SK-N-MC (cell line): ENCODE measurements around the gene INTS15.

Experiments
- EZH2 ChIP-seq: fragments of 200-600 bp; sonication (generic); IDR thresholded peaks from one replicate; pipeline ENCODE4 v1.6.1; 2017; ENCODE audit warnings: antibody characterized with exemption
- FOXP2 ChIP-seq: optimal IDR thresholded peaks from 2 replicates; pipeline ENCODE3; 2011; ENCODE audit warnings: mild to moderate bottlenecking, moderate library complexity; ENCODE audit not compliant: insufficient read depth; ENCODE audit errors: extremely low read length, control extremely low read depth

DNA sequence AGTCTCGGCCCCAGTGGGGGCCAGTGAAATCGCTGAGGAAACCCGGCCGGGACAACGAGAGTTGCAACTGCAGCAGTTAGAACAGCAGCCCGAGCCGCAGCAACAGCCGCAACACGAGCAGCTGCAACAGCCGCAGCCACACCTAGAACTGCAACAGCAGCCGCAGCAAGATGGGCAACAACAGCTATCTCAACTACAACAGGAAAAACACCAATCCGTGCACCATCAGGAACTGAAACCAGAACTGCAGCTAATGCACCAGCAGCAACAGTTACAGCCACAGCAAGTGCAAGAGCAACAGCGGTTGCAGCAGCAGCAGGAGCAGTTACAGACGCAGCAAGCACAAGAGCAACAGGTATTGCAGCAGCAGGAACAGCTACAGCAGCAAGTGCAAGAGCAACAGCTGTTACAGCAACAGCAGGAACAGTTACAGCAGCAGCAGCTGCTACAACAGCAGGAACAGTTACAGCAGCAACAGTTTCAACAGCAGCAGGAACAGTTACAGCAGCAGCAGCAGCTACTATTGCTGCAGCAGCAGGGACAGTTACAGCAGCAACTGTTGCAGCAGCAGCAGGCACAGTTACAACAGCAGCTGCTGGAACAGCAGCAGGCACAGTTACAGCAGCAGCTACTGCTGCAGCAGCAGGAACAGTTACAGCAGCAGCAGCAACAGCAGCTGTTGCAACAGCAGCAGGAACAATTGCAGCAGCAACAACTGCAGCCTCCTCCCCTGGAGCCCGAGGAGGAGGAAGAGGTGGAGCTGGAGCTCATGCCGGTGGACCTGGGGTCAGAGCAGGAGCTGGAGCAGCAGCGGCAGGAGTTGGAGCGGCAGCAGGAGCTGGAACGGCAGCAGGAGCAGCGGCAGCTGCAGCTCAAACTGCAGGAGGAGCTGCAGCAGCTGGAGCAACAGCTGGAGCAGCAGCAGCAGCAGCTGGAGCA lies 31.6 kb downstream of the INTS15 start:
- no peak for TF ChIP-seq EZH2
- TF ChIP-seq FOXP2: no peak
